DND-41 (cell line): Measurements from ENCODE around the gene EPHA3.

Experiments
- CTCF ChIP-seq: IDR thresholded peaks from 2 replicates; pipeline ENCODE4 v1.5.1; 2012; ENCODE audit warnings: borderline replicate concordance, low read length, moderate library complexity, mild to moderate bottlenecking; ENCODE audit not compliant: poor library complexity, severe bottlenecking; ENCODE audit errors: extremely low read depth
- EZH2 ChIP-seq: IDR thresholded peaks from 3 replicates; pipeline ENCODE4 v1.6.1; 2012; ENCODE audit warnings: borderline replicate concordance, low read depth, mild to moderate bottlenecking, moderate library complexity, low read length, inconsistent platforms; ENCODE audit not compliant: severe bottlenecking

- TF ChIP-seq CTCF (no peak), EZH2 (no peak)
Observed at GRCh38 chr3:89264037-89264560, 156.7 kb downstream of the EPHA3 start.
